GM21786 (cell line): ENCODE results near the gene TMED9.

Experiments used
- ATAC-seq: cut with Tn5 transposase; IDR thresholded peaks from one replicate; pipeline ENCODE4 v1.9.1; 2021; ENCODE audit not compliant: unreplicated experiment

The TMED9 gene

DNA sequence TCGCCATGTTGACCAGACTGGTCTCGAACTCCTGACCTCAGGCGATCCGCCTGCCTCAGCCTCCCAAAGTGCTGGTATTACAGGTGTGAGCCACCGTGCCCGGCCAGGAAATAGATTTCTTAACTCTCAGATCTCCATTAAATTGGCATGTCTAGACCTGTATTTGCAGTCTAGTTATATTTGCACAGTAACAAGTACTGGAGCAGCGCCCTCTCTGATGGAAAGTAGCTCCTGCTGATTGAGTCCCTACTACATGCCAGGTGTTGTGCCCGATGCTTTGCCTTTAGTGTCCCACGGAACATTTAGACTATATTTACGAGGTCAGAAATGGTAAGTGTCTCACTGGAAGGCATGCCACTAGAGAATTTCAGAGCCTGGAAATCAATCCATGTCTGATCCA is 15.8 kb upstream of the TMED9 start:
- ATAC-seq = no peak

GRCh38 chr5:177578316-177578715 is 13.7 kb upstream of the TMED9 start:
- no peak for ATAC-seq

GRCh38 chr5:177588413-177588909 is 3.5 kb upstream of the TMED9 start:
- ATAC-seq = no peak

GRCh38 chr5:177590406-177590805 is 1.6 kb upstream of the TMED9 start:
- ATAC-seq = no peak

DNA sequence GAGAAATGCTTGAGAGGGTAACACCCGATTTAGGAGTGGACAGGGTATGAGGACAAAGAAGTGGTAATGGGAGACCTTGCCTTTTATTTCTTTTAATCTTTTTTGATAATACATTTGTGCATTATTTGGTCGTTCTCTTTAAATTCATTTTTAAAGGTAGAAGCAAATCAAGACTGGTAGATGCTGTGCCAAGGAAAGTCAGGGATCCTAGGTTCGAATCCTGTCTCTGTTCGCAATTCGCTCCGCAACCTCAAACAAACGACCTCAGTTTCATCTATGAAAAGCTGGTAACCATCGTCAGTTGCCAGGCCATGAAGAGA is 353 bp upstream of the TMED9 start:
- no peak for ATAC-seq

- ATAC-seq = no peak
These were observed 902 bp downstream of the TMED9 start for GRCh38 chr5:177592905-177593304.

DNA sequence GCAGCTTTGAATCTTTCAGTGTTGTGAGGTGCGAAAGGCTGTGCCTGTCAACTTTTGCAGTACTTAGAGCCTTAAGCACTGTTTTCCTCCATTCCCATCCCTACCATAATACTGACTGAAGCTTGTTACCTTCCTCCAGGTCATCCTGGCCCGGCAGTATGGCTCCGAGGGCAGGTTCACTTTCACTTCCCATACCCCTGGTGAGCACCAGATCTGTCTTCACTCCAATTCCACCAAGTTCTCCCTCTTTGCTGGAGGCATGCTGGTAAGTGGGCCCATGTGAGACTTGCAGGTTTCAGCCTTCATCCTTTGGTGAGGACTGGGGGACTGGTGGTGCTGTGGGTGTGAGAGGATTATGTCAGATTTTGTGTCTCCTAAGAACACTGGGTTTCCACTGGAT is 1.5 kb downstream of the TMED9 start:
- ATAC-seq = no peak

GRCh38 chr5:177594071-177594470 is 2.1 kb downstream of the TMED9 start:
- no peak for ATAC-seq

DNA sequence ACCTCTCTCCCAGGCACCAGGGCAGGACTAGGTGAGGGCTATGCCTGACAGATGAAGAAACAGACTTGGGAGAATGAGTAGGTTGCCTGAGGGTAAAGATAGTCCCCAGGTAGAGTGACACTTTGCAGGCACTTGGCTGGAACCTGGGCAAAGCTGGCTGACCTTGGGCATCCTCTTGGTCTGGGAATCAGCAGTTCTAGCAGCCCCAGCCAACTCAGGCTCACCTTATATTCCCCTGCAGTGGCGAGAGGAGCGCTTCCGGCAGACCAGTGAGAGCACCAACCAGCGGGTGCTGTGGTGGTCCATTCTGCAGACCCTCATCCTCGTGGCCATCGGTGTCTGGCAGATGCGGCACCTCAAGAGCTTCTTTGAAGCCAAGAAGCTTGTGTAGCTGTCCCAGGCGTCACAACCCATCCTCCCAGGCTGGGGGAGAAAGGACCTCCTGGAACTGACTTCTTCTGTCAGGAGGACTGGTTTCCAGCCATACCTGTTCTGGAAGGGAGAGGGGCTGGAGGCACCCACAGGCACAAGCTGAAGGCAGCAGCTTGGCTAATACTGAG is 3.1 kb downstream of the TMED9 start:
- no peak for ATAC-seq

DNA sequence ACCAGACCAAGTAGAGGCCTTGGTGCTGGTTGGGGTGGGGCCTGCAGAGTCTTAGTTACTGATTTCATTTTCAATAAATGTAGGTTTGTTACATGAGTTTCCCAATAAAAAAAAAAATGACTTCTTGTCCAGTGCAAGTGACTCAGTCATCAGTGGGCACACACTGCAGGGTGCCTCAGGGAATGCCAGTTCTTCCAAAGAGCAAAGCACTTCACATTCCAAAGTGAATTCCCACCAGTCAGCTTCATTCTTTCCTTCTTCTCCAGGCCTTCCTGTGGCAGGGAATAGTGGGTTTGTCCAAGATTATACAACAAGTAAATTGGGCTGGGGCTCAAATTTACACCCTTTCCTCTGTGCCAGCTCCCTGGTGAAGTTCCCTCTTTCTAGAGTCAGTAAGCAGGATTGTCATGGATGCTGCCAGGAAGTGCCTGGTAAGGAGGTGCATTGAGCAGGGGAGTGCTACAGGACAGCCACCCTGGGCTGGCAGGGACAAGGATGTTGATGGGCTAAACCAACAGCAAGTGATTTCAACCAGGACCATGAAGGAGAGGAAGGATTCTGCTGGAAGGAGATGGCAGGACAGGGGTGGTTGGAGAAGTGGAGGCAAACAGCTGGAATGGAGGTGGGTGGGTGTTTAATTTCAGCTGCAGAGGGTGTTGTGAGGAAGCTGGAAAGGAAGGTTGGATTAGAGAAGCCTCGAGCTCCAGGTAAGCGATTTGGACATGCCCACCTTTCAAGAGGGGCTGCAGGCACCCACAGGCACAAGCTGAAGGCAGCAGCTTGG is 4.2 kb downstream of the TMED9 start:
- no peak for ATAC-seq

GRCh38 chr5:177596775-177597238 is 4.8 kb downstream of the TMED9 start:
- no peak for ATAC-seq

DNA sequence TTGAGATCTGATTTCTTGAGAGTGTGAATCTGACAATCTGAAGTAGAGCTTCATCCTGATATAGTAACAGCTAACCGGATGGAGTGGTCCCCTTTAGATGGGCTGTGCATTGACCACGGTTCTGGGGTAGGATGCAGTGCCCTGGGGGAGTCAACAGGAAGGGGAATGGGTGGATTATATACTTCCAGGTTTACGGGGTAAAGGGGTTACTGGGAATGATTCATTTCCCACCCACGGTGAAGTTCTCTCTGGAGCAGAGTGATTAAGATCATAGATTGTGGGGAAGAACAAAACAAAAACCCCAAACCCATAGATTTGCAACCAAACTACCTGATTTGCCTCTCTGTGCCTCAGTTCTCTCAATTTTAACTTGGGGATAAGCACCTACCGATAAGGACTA is 6.5 kb downstream of the TMED9 start:
- ATAC-seq = no peak

- ATAC-seq = peak; percentile 80
These were observed 7.9 kb downstream of the TMED9 start, which contains the start of gene B4GALT7 for GRCh38 chr5:177599731-177600507. Gene B4GALT7 (plus strand): TSS chr5:177600132. CDS start chr5:177600211, 79 bp downstream.

GRCh38 chr5:177600508-177601018 is 8.6 kb downstream of the TMED9 start:
- ATAC-seq = peak; percentile 9

- no peak for ATAC-seq
These were observed 9.1 kb downstream of the TMED9 start for GRCh38 chr5:177601126-177601525.

- ATAC-seq = no peak
These were observed 9.8 kb downstream of the TMED9 start for GRCh38 chr5:177601577-177602457.

- ATAC-seq = no peak
These were observed 10.4 kb downstream of the TMED9 start for GRCh38 chr5:177602458-177602830.

GRCh38 chr5:177603631-177604030 is 11.6 kb downstream of the TMED9 start:
- no peak for ATAC-seq

GRCh38 chr5:177604116-177604521 is 12.1 kb downstream of the TMED9 start:
- no peak for ATAC-seq

DNA sequence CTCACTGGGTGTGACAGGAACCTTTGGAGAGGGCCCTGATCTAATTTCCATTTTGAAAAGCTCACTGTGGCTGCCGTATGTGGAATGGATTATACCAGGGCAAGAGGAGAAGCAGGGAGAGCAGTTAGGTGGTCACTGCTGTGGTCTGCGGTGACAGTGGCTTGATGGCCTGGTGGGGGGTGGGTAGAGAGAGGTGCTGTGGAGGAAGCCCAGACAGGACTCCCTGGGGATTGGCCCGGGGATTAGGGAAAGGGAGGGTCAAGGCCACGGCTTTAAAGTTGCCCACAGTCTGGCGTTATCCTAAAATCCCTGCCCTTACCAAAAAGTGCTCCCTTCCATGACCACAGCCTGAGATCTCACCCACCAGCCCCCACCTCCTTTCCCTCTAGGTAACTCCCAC is 12.7 kb downstream of the TMED9 start:
- no peak for ATAC-seq

- no peak for ATAC-seq
These were observed 13.1 kb downstream of the TMED9 start for GRCh38 chr5:177605078-177605477.
